Measurements from ENCODE around the gene HMOX2.

- TF ChIP-seq CREB1 (CRISPR knock-in tag; IDR thresholded peaks at IDR 0.05) (no peak), NFYB (CRISPR knock-in tag; conservative IDR thresholded peaks at IDR 0.05; ENCODE audit: low read depth) (no peak), CTCF (IDR thresholded peaks at IDR 0.05) (no peak), MAX (CRISPR knock-in tag; IDR thresholded peaks at IDR 0.05) (no peak), NR1H2 (CRISPR knock-in tag; IDR thresholded peaks at IDR 0.05) (no peak), E2F1 (CRISPR knock-in tag; IDR thresholded peaks at IDR 0.05) (no peak), ZNF317 (CRISPR knock-in tag; IDR thresholded peaks at IDR 0.05; ENCODE audit: borderline replicate concordance, low read depth) (no peak), ZNF232 (CRISPR knock-in tag; IDR thresholded peaks at IDR 0.05) (no peak), ZBTB21 (CRISPR knock-in tag; IDR thresholded peaks at IDR 0.05; ENCODE audit: borderline replicate concordance) (no peak), AR (CRISPR knock-in tag; IDR thresholded peaks at IDR 0.05) (no peak), OVOL2 (CRISPR knock-in tag; IDR thresholded peaks at IDR 0.05; ENCODE audit: borderline replicate concordance) (no peak), E2F4 (CRISPR knock-in tag; IDR thresholded peaks at IDR 0.05; ENCODE audit: borderline replicate concordance, low read depth) (no peak)
- TF ChIP-seq, protein P1, sequence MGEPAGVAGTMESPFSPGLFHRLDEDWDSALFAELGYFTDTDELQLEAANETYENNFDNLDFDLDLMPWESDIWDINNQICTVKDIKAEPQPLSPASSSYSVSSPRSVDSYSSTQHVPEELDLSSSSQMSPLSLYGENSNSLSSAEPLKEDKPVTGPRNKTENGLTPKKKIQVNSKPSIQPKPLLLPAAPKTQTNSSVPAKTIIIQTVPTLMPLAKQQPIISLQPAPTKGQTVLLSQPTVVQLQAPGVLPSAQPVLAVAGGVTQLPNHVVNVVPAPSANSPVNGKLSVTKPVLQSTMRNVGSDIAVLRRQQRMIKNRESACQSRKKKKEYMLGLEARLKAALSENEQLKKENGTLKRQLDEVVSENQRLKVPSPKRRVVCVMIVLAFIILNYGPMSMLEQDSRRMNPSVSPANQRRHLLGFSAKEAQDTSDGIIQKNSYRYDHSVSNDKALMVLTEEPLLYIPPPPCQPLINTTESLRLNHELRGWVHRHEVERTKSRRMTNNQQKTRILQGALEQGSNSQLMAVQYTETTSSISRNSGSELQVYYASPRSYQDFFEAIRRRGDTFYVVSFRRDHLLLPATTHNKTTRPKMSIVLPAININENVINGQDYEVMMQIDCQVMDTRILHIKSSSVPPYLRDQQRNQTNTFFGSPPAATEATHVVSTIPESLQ (CRISPR knock-in tag; IDR thresholded peaks at IDR 0.05), result no peak
- TF ChIP-seq, protein P2, sequence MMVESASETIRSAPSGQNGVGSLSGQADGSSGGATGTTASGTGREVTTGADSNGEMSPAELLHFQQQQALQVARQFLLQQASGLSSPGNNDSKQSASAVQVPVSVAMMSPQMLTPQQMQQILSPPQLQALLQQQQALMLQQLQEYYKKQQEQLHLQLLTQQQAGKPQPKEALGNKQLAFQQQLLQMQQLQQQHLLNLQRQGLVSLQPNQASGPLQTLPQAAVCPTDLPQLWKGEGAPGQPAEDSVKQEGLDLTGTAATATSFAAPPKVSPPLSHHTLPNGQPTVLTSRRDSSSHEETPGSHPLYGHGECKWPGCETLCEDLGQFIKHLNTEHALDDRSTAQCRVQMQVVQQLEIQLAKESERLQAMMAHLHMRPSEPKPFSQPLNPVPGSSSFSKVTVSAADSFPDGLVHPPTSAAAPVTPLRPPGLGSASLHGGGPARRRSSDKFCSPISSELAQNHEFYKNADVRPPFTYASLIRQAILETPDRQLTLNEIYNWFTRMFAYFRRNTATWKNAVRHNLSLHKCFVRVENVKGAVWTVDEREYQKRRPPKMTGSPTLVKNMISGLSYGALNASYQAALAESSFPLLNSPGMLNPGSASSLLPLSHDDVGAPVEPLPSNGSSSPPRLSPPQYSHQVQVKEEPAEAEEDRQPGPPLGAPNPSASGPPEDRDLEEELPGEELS (CRISPR knock-in tag; IDR thresholded peaks at IDR 0.05), result no peak
Measured at GRCh38 chr16:4501071-4501478, 24.9 kb downstream of the HMOX2 start.

Data from WTC11 (cell line).